Liver (tissue), 9 donors: Measurements from ENCODE around the gene EIF3I. TPM values are rescaled to one million over a fixed set of nuclear protein-coding genes. Genes with fewer than 3 reads are reported as not detected.

Source experiments
- DNase-seq: peaks from one replicate; pipeline ENCODE4 v3.0.0-alpha.2; 2017; ENCODE audit warnings: low spot score
- H3K27ac ChIP-seq, 2 donors: one replicate each; pipeline ENCODE4 v1.7.0; 2013; ENCODE audit warnings: inconsistent platforms in 2 of 2, low read length in 2 of 2, control low read depth in 1 of 2, low read depth in 1 of 2, mild to moderate bottlenecking in 1 of 2
- H3K27me3 ChIP-seq, 4 donors: one replicate each; pipeline versions ENCODE4 v1.6.1 to v1.7.0; 2013; ENCODE audit warnings: low read length in 3 of 4, inconsistent platforms in 1 of 4, mild to moderate bottlenecking in 1 of 4, moderate library complexity in 1 of 4; ENCODE audit not compliant: control insufficient read depth in 4 of 4, insufficient read depth in 4 of 4
- H3K36me3 ChIP-seq, 4 donors: one replicate each; pipeline versions ENCODE4 v1.6.1 to v1.7.0; 2013; ENCODE audit warnings: low read length in 3 of 4, mild to moderate bottlenecking in 3 of 4, low read depth in 1 of 4, moderate library complexity in 1 of 4; ENCODE audit not compliant: control insufficient read depth in 4 of 4, insufficient read depth in 3 of 4
- H3K4me1 ChIP-seq, 4 donors: one replicate each; pipeline versions ENCODE4 v1.6.1 to v1.7.0; 2013; ENCODE audit warnings: low read length in 3 of 4, mild to moderate bottlenecking in 3 of 4, moderate library complexity in 1 of 4; ENCODE audit not compliant: control insufficient read depth in 4 of 4, insufficient read depth in 4 of 4
- H3K4me3 ChIP-seq, 3 donors: one replicate each; pipeline versions ENCODE4 v1.6.1 to v1.7.0; 2013; ENCODE audit warnings: low read length in 3 of 3, control low read depth in 1 of 3, low read depth in 1 of 3, mild to moderate bottlenecking in 1 of 3
- H3K9ac ChIP-seq, 2 donors: one replicate each; pipeline ENCODE4 v1.7.0; 2013; ENCODE audit warnings: low read length in 2 of 2, mild to moderate bottlenecking in 2 of 2, moderate library complexity in 2 of 2, control low read depth in 1 of 2, low read depth in 1 of 2
- H3K9me3 ChIP-seq, 4 donors: one replicate each; pipeline versions ENCODE4 v1.6.1 to v1.7.0; 2013; ENCODE audit warnings: low read length in 3 of 4; ENCODE audit not compliant: control insufficient read depth in 4 of 4
- ATF3 ChIP-seq: IDR thresholded peaks from 2 replicates; pipeline ENCODE4 v1.6.1; 2016; ENCODE audit warnings: antibody characterized with exemption
- FOXA2 ChIP-seq: IDR thresholded peaks from 2 replicates; pipeline ENCODE4 v1.6.1; 2016; ENCODE audit warnings: antibody characterized with exemption
- HNF4A ChIP-seq, 2 donors: conservative IDR thresholded peaks; 2 replicates each; pipeline ENCODE4 v1.6.1; 2016; ENCODE audit warnings: antibody characterized with exemption in 2 of 2, mild to moderate bottlenecking in 2 of 2
- JUND ChIP-seq, 2 donors: IDR thresholded peaks; 2 replicates each; pipeline ENCODE4 v1.6.1; 2016; ENCODE audit warnings: antibody characterized with exemption in 2 of 2
- MAX ChIP-seq: IDR thresholded peaks from 2 replicates; pipeline ENCODE4 v1.6.1; 2016; ENCODE audit warnings: antibody characterized with exemption
- RAD21 ChIP-seq, 2 donors: IDR thresholded peaks; 2 replicates each; pipeline ENCODE4 v1.6.1; 2016; ENCODE audit warnings: antibody characterized with exemption in 2 of 2, mild to moderate bottlenecking in 2 of 2
- REST ChIP-seq: IDR thresholded peaks from 2 replicates; pipeline ENCODE4 v1.6.1; 2016; ENCODE audit warnings: antibody characterized with exemption, mild to moderate bottlenecking
- RXRA ChIP-seq, 2 donors: IDR thresholded peaks; 2 replicates each; pipeline ENCODE4 v1.6.1; 2017 to 2018; ENCODE audit warnings: antibody characterized with exemption in 2 of 2, mild to moderate bottlenecking in 1 of 2
- SP1 ChIP-seq: IDR thresholded peaks from 2 replicates; pipeline ENCODE4 v1.6.1; 2018; ENCODE audit warnings: antibody characterized with exemption, mild to moderate bottlenecking
- TAF1 ChIP-seq: conservative IDR thresholded peaks from 2 replicates; pipeline ENCODE4 v1.6.1; 2016; ENCODE audit warnings: antibody characterized with exemption, mild to moderate bottlenecking
- ZBTB33 ChIP-seq: IDR thresholded peaks from 2 replicates; pipeline ENCODE4 v1.6.1; 2016; ENCODE audit warnings: antibody characterized with exemption
- WGBS: extraction: QIAGEN DNeasy Blood & Tissue Kit; methylation state at CpG from one replicate; pipeline ENCODE4 v1.1.7; 2013; 5-methylcytosine and 5-hydroxymethylcytosine counted together
- polyA plus RNA-seq, 2 donors: library from polyadenylated mRNA; stranded (reverse) in 1 of 2; unstranded in 1 of 2; fragments of 200-250 nt in 1 of 2; fragments of >200 nt in 1 of 2; fragmentation: Nextera tagmentation in 1 of 2; extraction: Ambion mirVana in 1 of 2; gene quantifications; one replicate each; pipeline versions ENCODE4 v1.2.1 to v1.2.3, GENCODE V29; 2013 to 2015
- total RNA-seq, 2 donors: library from RNA; depleted of rRNA; stranded (reverse); fragments of >200 nt; gene quantifications; one replicate each; pipeline ENCODE4 v1.2.3, GENCODE V29; 2014
- donor health status: healthy.
- donor health status: healthy.
- donor health status: healthy.
- donor health status: healthy.
- donor health status: healthy.

The EIF3I gene
- total and polyA plus RNA-seq, 4 donors, result 75.0 to 114 (median 99.7) TPM

GRCh38 chr1:32220746-32221580, 1.2 kb upstream of the EIF3I start:
- H3K4me3 ChIP-seq, result peak overlapping the region; percentile 85 to 94 (median 92)
- peaks cover 13 to 26% (median 23%) of the 10 kb centered on the region in 4 donors for H3K4me1 ChIP-seq
- peaks cover under 1 to 14% (median 5%) of the 10 kb centered on the region in 4 donors for H3K36me3 ChIP-seq
- H3K9me3 ChIP-seq, result no peaks in the 10 kb centered on the region
- DNase-seq, result no peak
- no peaks in the 10 kb centered on the region for H3K27me3 ChIP-seq
- WGBS, result 94% methylated on average over 4 of the region's 4 CpGs
- TF ChIP-seq SP1 (no peak), FOXA2 (no peak), MAX (no peak), HNF4A (conservative IDR thresholded peaks at IDR 0.05) (no peak)
- no peak overlapping the region for H3K27ac ChIP-seq
- H3K9ac ChIP-seq, result peak overlapping the region; percentile 69 to 70

GRCh38 chr1:32221581-32221979, 627 bp upstream of the EIF3I start:
- Histone ChIP-seq H3K27me3 (no peaks in the 10 kb centered on the region), H3K9me3 (no peaks in the 10 kb centered on the region), H3K36me3 (peaks cover 4 to 18% (median 9%) of the 10 kb centered on the region in 4 donors), H3K9ac (peak overlapping the region; percentile 69 to 70), H3K27ac (peak overlapping the region; percentile 77 to 89), H3K4me3 (peak overlapping the region; percentile 85 to 94 (median 92)), H3K4me1 (peaks cover 13 to 26% (median 23%) of the 10 kb centered on the region in 4 donors)
- TF ChIP-seq JUND (IDR thresholded peaks at IDR 0.05) (no peak), RXRA (IDR thresholded peaks at IDR 0.05) (no peak)
- DNase-seq, result no peak
- WGBS, result 5% methylated on average over 13 of the region's 13 CpGs

- peaks cover 4 to 30% (median 23%) of the 10 kb centered on the region in 4 donors for H3K36me3 ChIP-seq
These were observed 1.5 kb downstream of the EIF3I start for GRCh38 chr1:32223683-32224082.

GRCh38 chr1:32224285-32224684, 2.1 kb downstream of the EIF3I start:
- Histone ChIP-seq H3K9me3 (no peaks in the 10 kb centered on the region), H3K36me3 (peaks cover 4 to 34% (median 27%) of the 10 kb centered on the region in 4 donors), H3K4me1 (peaks cover 13 to 26% (median 23%) of the 10 kb centered on the region in 4 donors), H3K9ac (no peak overlapping the region), H3K4me3 (no peak overlapping the region), H3K27ac (peak overlapping the region; percentile 56 to 77), H3K27me3 (no peaks in the 10 kb centered on the region)
- TF ChIP-seq REST (no peak), FOXA2 (peak; percentile 52), HNF4A (conservative IDR thresholded peaks at IDR 0.05) (peak; percentile 27 to 44), ATF3 (no peak), RXRA (IDR thresholded peaks at IDR 0.05) (peak; percentile 77 to 81), ZBTB33 (no peak)
- DNase-seq, result no peak
- 42% methylated on average over 4 of the region's 4 CpGs for WGBS

More at GRCh38 chr1:32223683-32224082, 1.5 kb downstream of the EIF3I start:
- DNase-seq, result no peak
- no peak overlapping the region for H3K4me3 ChIP-seq
- H3K27me3 ChIP-seq, result no peaks in the 10 kb centered on the region
- H3K4me1 ChIP-seq, result peaks cover 13 to 26% (median 23%) of the 10 kb centered on the region in 4 donors
- WGBS, result 83% methylated on average over 3 of the region's 3 CpGs
- H3K27ac ChIP-seq, result peak overlapping the region; percentile 56 to 77
- H3K9ac ChIP-seq, result peak overlapping the region in 1 of 2 donors; percentile 29
- no peaks in the 10 kb centered on the region for H3K9me3 ChIP-seq
- TF ChIP-seq RAD21 (IDR thresholded peaks at IDR 0.05) (peak in 1 of 2 donors; percentile 67), TAF1 (no peak)
